Measurements from ENCODE around the gene RBM20. TPM values are rescaled to one million over a fixed set of nuclear protein-coding genes. Genes with fewer than 3 reads are reported as not detected.

RBM20 gene
- total and polyA plus RNA-seq, 2 experiments from 2014 or later: 0.05 to 0.17 TPM

GRCh38 chr10:110694820-110695538, 50.8 kb downstream of the RBM20 start:
- no peak overlapping the region for H3K27ac Mint-ChIP-seq

More at GRCh38 chr10:110694820-110695538, 50.8 kb downstream of the RBM20 start:
- Histone ChIP-seq H3K27ac (ENCODE audit: low read depth) (no peak overlapping the region), H3K79me2 (replicated peaks; ENCODE audit: insufficient read depth) (no peaks in the 10 kb centered on the region), H4K20me1 (replicated peaks; ENCODE audit: insufficient read depth) (no peaks in the 10 kb centered on the region), H3K4me3 (no peak overlapping the region), H3F3A (replicated peaks; ENCODE audit: low read depth) (no peaks in the 10 kb centered on the region), H3K9me2 (ENCODE audit: insufficient read depth) (no peaks in the 10 kb centered on the region), H3K27me3 (ENCODE audit: insufficient read depth) (no peaks in the 10 kb centered on the region), H2AFZ (no peak overlapping the region), H3K36me3 (ENCODE audit: insufficient read depth) (no peaks in the 10 kb centered on the region), H3K4me1 (ENCODE audit: insufficient read depth) (no peaks in the 10 kb centered on the region), H3K4me2 (no peak overlapping the region)
- TF ChIP-seq, protein P1, sequence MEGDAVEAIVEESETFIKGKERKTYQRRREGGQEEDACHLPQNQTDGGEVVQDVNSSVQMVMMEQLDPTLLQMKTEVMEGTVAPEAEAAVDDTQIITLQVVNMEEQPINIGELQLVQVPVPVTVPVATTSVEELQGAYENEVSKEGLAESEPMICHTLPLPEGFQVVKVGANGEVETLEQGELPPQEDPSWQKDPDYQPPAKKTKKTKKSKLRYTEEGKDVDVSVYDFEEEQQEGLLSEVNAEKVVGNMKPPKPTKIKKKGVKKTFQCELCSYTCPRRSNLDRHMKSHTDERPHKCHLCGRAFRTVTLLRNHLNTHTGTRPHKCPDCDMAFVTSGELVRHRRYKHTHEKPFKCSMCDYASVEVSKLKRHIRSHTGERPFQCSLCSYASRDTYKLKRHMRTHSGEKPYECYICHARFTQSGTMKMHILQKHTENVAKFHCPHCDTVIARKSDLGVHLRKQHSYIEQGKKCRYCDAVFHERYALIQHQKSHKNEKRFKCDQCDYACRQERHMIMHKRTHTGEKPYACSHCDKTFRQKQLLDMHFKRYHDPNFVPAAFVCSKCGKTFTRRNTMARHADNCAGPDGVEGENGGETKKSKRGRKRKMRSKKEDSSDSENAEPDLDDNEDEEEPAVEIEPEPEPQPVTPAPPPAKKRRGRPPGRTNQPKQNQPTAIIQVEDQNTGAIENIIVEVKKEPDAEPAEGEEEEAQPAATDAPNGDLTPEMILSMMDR (conservative IDR thresholded peaks at IDR 0.05; ENCODE audit: low read depth in 2 of 2): no peak
- TF ChIP-seq NANOG (IDR thresholded peaks at IDR 0.05; ENCODE audit: borderline replicate concordance) (no peak), EZH2phosphoT487 (IDR thresholded peaks at IDR 0.05; ENCODE audit: unreplicated experiment) (no peak), STAT1 (IDR thresholded peaks at IDR 0.05; ENCODE audit: unreplicated experiment) (no peak), ZNF331 (CRISPR knock-in tag; IDR thresholded peaks at IDR 0.05; ENCODE audit: low read depth) (no peak), EZH2 (IDR thresholded peaks at IDR 0.05; ENCODE audit: low read depth, unreplicated experiment) (no peak), REST (IDR thresholded peaks at IDR 0.05; ENCODE audit: unreplicated experiment) (no peak), JUNB (IDR thresholded peaks at IDR 0.05; ENCODE audit: unreplicated experiment) (no peak), POLR2AphosphoS5 (IDR thresholded peaks at IDR 0.05; ENCODE audit: low read depth) (no peak), CREB1 (CRISPR knock-in tag; IDR thresholded peaks at IDR 0.05; ENCODE audit: low read depth) (no peak)
- TF ChIP-seq, protein P2, sequence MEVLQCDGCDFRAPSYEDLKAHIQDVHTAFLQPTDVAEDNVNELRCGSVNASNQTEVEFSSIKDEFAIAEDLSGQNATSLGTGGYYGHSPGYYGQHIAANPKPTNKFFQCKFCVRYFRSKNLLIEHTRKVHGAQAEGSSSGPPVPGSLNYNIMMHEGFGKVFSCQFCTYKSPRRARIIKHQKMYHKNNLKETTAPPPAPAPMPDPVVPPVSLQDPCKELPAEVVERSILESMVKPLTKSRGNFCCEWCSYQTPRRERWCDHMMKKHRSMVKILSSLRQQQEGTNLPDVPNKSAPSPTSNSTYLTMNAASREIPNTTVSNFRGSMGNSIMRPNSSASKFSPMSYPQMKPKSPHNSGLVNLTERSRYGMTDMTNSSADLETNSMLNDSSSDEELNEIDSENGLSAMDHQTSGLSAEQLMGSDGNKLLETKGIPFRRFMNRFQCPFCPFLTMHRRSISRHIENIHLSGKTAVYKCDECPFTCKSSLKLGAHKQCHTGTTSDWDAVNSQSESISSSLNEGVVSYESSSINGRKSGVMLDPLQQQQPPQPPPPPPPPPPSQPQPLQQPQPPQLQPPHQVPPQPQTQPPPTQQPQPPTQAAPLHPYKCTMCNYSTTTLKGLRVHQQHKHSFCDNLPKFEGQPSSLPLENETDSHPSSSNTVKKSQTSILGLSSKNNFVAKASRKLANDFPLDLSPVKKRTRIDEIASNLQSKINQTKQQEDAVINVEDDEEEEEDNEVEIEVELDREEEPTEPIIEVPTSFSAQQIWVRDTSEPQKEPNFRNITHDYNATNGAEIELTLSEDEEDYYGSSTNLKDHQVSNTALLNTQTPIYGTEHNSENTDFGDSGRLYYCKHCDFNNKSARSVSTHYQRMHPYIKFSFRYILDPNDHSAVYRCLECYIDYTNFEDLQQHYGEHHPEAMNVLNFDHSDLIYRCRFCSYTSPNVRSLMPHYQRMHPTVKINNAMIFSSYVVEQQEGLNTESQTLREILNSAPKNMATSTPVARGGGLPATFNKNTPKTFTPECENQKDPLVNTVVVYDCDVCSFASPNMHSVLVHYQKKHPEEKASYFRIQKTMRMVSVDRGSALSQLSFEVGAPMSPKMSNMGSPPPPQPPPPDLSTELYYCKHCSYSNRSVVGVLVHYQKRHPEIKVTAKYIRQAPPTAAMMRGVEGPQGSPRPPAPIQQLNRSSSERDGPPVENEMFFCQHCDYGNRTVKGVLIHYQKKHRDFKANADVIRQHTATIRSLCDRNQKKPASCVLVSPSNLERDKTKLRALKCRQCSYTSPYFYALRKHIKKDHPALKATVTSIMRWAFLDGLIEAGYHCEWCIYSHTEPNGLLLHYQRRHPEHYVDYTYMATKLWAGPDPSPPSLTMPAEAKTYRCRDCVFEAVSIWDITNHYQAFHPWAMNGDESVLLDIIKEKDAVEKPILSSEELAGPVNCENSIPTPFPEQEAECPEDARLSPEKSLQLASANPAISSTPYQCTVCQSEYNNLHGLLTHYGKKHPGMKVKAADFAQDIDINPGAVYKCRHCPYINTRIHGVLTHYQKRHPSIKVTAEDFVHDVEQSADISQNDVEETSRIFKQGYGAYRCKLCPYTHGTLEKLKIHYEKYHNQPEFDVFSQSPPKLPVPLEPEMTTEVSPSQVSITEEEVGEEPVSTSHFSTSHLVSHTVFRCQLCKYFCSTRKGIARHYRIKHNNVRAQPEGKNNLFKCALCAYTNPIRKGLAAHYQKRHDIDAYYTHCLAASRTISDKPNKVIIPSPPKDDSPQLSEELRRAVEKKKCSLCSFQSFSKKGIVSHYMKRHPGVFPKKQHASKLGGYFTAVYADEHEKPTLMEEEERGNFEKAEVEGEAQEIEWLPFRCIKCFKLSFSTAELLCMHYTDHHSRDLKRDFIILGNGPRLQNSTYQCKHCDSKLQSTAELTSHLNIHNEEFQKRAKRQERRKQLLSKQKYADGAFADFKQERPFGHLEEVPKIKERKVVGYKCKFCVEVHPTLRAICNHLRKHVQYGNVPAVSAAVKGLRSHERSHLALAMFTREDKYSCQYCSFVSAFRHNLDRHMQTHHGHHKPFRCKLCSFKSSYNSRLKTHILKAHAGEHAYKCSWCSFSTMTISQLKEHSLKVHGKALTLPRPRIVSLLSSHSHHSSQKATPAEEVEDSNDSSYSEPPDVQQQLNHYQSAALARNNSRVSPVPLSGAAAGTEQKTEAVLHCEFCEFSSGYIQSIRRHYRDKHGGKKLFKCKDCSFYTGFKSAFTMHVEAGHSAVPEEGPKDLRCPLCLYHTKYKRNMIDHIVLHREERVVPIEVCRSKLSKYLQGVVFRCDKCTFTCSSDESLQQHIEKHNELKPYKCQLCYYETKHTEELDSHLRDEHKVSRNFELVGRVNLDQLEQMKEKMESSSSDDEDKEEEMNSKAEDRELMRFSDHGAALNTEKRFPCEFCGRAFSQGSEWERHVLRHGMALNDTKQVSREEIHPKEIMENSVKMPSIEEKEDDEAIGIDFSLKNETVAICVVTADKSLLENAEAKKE (CRISPR knock-in tag; IDR thresholded peaks at IDR 0.05): no peak
- TF ChIP-seq, protein P3, sequence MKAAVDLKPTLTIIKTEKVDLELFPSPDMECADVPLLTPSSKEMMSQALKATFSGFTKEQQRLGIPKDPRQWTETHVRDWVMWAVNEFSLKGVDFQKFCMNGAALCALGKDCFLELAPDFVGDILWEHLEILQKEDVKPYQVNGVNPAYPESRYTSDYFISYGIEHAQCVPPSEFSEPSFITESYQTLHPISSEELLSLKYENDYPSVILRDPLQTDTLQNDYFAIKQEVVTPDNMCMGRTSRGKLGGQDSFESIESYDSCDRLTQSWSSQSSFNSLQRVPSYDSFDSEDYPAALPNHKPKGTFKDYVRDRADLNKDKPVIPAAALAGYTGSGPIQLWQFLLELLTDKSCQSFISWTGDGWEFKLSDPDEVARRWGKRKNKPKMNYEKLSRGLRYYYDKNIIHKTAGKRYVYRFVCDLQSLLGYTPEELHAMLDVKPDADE (IDR thresholded peaks at IDR 0.05): no peak
- DNase-seq (ENCODE audit: low spot score) (no peak), ATAC-seq (no peak)
- Mint-ChIP-seq H3K9me3 (peaks cover 19% of the 10 kb centered on the region; the same call in 2 of the 3 replicates), H3K4me3 (no peak overlapping the region), H3K36me3 (ENCODE audit: low read depth) (peaks cover 5% of the 10 kb centered on the region; the same call in 1 of the 3 replicates), H3K27me3 (ENCODE audit: insufficient read depth, low read depth, poor library complexity) (peaks cover 7% of the 10 kb centered on the region), H3K4me1 (peaks cover 4% of the 10 kb centered on the region)

Data from GM23338 (cell line).